HG03280 (cell line): Measurements from ENCODE around the gene THSD7B.
"Not testable (repeated sequence)": the region's sequence is repeated elsewhere in the genome, so short reads cannot be mapped to it uniquely, and the experiment has no call there.

Experiments
- ATAC-seq: cut with Tn5 transposase; IDR thresholded peaks from one replicate; pipeline ENCODE4 v1.9.1; 2021; ENCODE audit warnings: mild to moderate bottlenecking, moderate library complexity; ENCODE audit not compliant: unreplicated experiment

Gene THSD7B

DNA sequence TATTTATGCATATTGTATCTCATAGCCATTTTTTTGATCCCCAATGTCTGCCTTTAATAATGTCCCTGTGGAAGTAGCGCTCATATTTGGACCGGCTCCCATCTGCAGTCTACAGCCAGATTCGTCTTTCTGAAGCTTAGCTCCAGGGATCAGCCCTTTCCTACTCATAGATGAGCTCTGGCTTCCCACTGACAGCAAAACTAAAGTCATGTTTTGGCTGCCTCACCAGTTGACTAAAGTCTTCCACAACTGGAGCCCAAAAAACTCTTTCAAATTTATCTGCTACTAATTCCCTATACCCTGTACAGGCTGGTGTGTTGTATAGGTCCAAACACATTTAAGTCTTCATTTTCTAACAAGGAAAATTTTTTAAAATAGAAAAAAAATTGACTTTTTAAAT lies 904.8 kb downstream of the THSD7B start:
- no peak for ATAC-seq

DNA sequence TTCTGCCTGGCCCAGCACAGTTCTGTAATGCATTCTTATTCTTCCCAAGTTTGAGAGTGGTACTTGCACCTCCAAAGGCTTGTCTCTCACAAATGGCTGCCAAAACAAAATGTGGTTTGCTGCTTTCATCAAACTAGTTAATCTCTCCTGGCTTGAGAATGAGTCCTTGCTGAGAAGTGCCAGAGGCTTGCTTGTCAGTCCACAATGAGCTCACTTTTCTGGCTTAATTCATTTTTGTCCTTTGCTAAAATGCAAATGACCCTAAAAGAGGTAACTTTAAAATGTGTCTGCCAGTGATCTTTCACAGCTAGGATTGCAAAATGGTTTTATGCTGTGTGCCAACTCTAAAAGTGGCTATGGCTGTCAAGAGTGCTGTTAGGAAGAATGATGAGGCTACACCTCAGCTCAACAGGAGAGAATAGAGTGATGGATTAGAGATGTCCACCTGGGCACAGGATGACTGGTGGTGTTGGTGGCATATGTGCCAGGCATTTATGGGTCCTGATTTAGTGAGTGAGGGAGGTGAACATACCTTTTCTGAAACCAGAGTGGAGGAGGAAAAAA lies 907.7 kb downstream of the THSD7B start:
- no peak for ATAC-seq

DNA sequence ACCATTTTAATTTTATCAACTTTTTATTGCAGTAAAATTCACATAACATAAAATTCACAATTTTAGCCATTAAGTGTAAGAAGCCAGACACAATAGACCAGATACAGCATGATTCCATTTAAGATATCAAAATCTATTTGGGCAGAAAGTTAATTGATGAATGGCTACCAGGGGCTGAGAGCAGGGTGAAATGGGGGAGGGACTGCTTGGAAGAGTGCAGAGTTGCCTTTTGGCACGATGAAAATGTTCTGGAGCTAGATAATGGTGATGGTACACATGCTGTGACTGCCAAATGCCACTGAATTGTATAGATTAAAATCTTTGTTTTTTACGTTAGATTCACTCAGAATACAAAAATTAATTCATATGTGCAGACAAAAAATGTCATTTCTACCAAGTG lies 909.6 kb downstream of the THSD7B start:
- ATAC-seq, result no peak

DNA sequence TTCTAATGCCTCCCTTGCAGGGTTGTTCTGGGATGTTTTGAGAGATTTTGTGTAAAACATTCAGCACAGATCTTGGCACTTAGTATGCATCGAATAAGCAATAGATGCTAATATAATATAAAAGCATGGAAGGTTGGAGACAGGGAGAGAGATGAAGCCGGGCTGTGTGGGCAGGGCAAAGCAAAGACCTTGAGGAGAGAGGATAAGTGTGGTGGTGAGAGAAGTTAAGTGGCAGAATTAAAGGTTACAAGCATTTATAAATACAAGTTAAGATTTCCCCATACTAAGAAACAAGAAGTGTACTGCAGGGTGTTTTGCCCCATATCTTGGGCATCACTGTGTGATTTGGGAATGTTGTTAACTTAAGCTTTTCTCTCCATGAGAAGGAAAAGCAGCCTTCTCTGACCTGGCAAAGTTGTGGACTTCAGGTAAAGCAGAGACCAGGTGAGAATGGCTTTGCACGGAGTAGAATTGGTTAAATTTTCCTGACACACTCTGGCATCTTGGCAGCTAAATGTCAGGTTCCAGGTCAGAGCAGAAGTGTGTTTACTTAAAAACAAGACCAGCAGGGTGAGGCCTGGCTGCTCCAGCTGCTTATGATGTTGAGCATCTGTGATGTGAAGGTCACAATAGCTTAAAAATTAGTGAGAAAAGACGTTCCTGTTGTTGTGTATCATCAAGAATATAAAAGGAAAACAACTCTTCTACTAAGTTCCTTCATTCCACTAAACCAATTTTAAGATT lies 910.4 kb downstream of the THSD7B start:
- no peak for ATAC-seq

DNA sequence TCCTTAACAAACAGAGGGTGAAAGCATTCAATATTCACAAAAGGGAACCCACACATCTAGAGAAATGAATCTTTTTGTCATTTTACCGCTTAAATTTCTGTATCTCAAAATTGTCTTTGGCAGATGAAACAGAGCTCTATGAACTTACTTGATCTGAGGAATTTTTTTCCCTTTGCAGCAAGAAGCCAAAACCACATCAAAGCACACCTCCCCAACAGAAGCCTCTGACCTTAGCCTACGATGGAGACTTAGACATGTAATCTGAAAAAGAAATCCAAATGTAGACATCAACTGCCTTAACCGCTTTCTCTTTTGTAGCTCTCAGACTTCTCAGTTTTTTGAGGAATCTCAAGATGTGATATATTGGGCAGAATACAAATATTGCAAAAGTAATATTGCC lies 911.0 kb downstream of the THSD7B start:
- ATAC-seq, result no peak

DNA sequence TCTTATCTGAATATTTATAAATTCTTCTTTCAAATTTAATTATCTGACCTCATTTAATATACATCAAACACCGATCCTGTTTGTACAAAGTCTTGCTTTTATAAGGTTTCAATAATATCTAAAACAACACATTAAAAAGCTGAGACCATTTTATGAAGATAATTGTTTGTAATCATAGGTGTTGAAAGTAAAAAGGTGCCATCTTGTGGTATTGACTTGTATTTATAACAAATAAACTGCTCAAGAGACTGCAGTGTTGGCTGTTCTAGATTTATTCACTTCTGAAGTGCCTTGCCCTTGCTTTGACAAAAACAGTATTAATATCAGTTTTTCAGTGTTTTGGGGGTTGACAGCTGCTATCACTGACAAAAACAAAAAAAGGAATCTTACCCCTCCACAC lies 912.1 kb downstream of the THSD7B start:
- ATAC-seq, result no peak

DNA sequence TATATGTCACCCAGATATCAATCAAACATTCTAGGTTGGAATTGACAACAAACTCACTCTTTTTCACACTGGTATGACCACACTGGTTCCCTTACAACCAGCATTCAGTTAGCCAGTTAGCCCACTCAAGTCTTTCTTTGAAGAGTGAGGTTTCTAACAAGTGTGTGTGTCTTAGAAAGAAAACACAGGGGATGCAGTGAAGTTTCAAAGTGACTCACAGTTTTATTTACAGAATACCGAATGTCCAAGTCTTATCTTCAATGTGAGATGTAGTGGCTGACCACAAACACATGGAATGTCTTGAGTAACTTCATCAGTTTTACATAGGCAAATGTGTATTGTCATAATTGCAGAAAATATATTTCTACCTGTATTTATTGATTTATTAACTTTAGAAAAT lies 924.2 kb downstream of the THSD7B start:
- ATAC-seq, result no peak

DNA sequence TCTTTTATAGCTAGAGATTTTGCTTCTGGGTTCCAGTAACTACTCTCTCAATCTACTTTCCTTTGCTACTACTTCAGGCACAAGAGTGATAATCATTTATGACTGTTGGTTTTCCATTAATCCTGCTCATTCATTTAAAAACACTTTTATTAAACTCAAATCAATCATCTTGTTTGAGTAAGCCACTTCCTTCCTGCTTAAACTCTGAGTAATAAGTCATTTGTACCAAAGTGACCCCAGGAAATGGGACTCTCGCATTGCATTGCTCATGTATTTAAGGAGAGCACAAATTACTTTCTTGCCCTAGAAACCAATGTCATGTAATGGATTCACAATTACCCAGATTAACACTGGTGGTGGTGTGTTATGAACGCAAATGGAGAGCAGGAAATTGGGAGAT lies 928.2 kb downstream of the THSD7B start:
- ATAC-seq, result no peak

DNA sequence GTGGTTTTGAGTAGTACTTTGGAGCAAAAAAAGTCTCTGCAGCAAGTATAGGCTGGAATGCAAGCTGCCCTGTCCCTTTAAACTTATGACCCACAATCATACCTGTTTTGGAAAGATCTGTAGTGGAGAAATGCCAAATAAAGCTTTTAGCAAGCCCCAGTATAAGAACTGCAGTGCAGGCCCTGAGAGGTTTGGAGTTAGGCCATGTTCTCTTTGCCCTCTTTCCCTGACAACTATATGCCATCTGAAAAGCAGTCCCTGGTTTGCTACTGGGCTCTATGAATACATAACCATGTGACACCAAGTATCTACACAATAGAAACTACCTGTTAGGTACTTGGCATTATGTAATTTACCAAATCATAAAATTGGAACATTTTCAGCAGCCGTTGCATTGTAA lies 931.6 kb downstream of the THSD7B start:
- ATAC-seq, result no peak

DNA sequence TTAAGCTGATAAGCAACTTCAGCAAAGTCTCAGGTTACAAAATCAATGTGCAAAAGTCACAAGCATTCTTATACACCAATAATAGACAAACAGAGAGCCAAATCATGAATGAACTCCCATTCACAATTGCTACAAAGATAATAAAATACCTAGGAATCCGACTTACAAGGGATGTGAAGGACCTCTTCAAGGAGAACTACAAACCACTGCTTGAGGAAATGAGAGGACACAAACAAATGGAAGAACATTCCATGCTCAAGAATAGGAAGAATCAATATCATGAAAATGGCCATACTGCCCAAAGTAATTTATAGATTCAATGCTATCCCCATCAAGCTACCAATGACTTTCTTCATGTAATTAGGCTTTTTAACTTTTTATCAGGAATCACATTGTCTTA lies 934.9 kb downstream of the THSD7B start:
- not testable (repeated sequence) for ATAC-seq

DNA sequence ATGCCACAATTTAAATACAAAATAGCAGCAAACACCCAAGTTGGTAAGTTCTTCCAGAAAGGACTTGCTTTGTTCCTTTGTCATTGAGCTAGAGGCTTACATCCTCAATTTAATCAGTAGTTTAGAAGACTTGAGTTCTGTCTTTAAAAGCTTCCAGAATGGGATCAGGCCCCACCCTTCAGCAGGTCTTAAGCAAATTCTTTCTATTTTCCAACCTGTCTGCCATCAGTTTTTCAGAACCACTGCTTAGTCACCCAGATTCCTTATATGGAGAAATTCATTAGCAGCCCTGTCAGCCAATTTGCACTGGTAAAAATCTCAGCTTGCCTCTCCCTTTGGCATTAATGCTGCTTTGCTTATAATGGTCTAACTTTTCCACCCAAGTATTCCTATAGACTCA lies 935.3 kb downstream of the THSD7B start:
- no peak for ATAC-seq

DNA sequence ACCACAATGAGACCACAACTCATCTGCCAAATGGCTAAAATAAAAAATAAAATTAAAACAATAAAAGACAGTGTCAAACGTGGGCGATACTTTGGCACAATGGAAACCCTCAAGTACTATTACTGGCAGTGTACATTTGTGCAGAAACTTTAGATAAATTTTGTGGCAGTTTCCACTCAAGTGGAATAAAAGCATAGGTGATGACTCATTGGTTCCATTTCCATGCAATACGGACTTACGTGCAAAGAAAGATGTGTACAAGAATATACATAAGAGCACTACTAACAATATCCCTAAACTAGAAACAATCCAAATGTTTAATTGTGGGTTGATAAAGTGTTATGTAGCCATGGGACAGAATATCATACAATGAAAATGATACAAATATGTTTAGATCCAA lies 940.0 kb downstream of the THSD7B start:
- no peak for ATAC-seq

DNA sequence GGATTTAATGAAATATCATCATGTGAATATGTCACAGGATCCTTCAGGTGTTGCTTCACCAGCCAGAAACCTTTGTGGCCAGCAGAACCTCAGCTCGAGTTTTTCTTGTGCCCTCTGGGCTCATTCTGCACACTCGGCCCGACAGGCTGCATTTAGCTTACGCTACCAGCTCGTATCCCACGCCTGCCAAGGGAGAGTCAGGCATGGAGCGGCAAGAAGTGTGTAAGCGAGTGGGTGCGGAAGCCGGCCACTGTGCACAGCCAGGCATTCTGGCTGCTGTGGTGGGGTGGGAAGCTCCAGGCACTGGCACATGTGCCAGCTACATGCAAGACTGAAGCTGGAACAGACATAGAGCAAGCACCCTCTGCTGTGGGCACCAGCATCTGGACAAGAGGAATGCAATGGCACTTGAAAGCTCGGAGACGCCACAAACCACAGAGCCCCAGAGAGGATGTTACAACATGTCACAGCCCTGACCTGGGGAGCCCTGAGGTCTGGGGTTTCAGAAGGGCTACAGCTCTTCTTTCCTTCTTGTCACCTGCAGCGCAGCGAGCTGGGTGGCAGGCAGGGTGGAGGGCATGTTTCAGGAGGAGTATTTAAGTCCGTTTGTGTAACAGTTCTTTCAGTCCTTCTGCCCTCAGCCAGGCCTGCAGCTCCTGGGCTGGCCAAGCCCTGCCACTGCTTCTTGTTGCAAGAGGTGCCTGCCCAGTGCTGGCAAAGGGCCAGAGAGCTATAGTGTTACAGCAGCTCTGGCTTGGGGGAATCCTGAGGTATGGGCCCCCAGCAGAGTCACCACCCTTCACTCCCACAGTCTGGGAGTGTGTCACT lies 941.7 kb downstream of the THSD7B start:
- ATAC-seq, result no peak

DNA sequence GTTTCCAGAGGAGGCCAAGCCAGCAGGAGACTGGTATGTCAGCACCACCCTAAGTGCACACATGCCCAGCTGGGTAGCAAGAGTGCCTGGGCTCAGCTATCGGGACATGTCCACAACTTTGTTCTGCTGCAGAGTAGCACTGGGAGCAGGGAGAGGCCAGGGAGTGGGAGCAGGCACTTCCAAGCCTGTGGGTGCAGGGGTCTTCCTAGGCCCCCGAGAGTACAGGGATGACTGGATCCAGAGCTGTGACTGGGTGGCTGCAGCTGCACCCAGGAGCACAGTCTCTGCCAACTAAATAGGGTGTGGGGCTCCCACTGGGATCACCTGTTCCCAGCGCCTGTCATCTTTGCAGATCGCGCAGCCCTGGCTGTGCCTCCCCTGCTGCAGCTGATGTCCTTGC lies 943.0 kb downstream of the THSD7B start:
- ATAC-seq, result no peak

DNA sequence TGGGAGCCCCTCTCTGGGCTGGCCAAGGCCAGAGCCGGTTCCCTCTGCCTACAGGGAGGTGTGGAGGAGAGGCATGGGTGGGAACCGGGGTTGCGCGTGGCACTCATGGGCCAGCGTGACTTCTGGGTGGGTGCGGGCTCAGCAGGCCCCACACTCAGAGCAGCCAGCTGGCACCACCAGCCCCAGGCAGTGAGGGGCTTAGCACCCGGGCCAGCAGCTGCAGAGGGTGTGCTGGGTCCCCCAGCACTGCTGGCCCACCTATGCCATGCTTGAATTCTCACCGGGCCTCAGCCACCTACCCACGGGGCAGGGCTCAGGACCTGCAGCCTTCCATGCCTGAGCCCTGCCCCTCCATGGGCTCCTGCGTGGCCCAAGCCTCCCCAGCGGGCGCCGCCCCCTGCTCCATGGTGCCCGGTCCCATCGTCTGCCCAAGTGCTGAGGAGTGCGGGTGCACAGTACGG lies 950.4 kb downstream of the THSD7B start:
- ATAC-seq, result no peak

DNA sequence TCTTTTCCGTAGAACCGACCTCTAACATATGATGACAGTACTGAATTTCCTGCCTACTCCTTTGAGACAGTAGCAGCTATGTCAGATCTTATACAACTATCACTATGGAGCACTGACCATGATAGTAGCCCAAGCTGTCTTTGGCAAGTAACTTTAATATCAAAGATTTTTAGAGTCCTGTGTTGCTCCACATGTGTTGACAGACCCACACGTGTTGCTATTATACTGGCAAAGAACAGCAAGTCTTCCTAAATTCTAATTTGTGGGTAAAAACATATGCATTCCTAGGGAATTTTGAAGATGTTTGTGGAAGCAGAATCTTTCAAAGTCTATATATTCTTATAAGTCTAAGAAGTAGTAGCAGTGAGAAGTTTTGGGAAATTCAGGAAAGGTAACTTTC lies 953.4 kb downstream of the THSD7B start:
- no peak for ATAC-seq

DNA sequence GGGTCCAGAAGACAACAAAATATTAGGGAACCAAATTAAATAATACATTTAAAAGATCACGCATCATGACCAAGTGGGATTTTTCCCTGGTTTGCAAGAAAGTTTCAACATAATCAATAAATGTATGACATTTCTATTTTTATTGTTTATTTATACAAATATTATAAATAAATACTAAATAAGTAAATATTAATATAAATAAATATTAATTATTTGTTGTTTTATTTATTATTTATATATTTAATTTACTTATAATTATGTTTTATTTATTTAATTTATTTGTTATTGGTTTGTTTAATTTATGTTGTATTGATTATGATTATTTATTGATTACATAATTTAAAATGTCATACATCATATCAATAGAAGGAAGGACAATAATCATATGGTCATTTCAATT lies 956.4 kb downstream of the THSD7B start:
- no peak for ATAC-seq

DNA sequence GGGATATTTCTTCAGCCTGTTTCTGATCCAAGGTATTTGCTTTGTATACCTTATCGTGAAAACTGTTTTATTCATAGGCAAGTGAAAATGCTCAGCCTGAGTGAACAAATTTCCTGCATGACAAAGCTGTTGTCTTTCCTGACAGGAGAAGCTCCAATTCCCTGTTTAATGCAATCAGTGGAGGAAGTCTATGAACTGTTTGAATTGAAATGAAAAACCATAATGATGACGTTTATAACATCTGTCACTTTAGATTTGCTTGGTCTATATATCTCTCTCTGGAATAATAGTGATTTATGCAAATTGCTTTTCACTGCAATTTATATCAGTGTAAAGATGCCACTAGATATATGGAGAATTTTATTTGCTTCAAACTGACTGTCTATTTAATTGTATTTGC lies 959.6 kb downstream of the THSD7B start:
- ATAC-seq, result no peak
